H9 (cell line): ENCODE data around the gene ERO1B. TPM values are rescaled to one million over a fixed set of nuclear protein-coding genes. Genes with fewer than 3 reads are reported as not detected.

Experiments
- DNase-seq: peaks from one replicate; pipeline ENCODE4 v3.0.0-alpha.2; 2017
- H2AFZ ChIP-seq: one replicate; pipeline ENCODE4 v1.6.1; 2013; ENCODE audit warnings: mild to moderate bottlenecking, low read length, control low read depth, moderate library complexity
- H2AK5ac ChIP-seq: 2 replicates; pipeline ENCODE4 v1.6.1; 2013; ENCODE audit warnings: low read length, control low read depth, mixed read lengths; ENCODE audit not compliant: insufficient read length
- H2BK120ac ChIP-seq: one replicate; pipeline ENCODE4 v1.6.1; 2013; ENCODE audit warnings: low read depth, mild to moderate bottlenecking, low read length, control low read depth, inconsistent platforms; ENCODE audit not compliant: poor library complexity, severe bottlenecking
- H2BK12ac ChIP-seq: 2 replicates; pipeline ENCODE4 v1.6.1; 2013; ENCODE audit warnings: low read length, control low read depth, mixed read lengths, low read depth; ENCODE audit not compliant: insufficient read length
- H2BK15ac ChIP-seq: 2 replicates; pipeline ENCODE4 v1.6.1; 2013; ENCODE audit warnings: low read depth, low read length, control low read depth
- H2BK20ac ChIP-seq: one replicate; pipeline ENCODE4 v1.6.1; 2013; ENCODE audit warnings: low read depth, mild to moderate bottlenecking, low read length, control low read depth, inconsistent platforms; ENCODE audit not compliant: poor library complexity, severe bottlenecking
- H2BK5ac ChIP-seq: 2 replicates; pipeline ENCODE4 v1.6.1; 2013; ENCODE audit warnings: low read length, control low read depth, mixed read lengths; ENCODE audit not compliant: insufficient read length
- H3K14ac ChIP-seq: 2 replicates; pipeline ENCODE4 v1.6.1; 2013; ENCODE audit warnings: low read length, control low read depth; ENCODE audit not compliant: insufficient read depth
- H3K18ac ChIP-seq: 2 replicates; pipeline ENCODE4 v1.6.1; 2013; ENCODE audit warnings: low read depth, mild to moderate bottlenecking, mixed read lengths, low read length, control low read depth; ENCODE audit not compliant: insufficient read length
- H3K23ac ChIP-seq: 2 replicates; pipeline ENCODE4 v1.6.1; 2013; ENCODE audit warnings: low read length, control low read depth, mixed read lengths, low read depth; ENCODE audit not compliant: insufficient read length
- H3K23me2 ChIP-seq: 2 replicates; pipeline ENCODE4 v1.6.1; 2013; ENCODE audit warnings: low read depth, mild to moderate bottlenecking, mixed read lengths, low read length, control low read depth; ENCODE audit not compliant: insufficient read length, poor library complexity, severe bottlenecking
- H3K27ac ChIP-seq: 2 replicates; pipeline ENCODE4 v1.5.1; 2013; ENCODE audit warnings: low read length, control low read depth, mixed read lengths, low read depth; ENCODE audit not compliant: insufficient read length
- H3K27me3 ChIP-seq: 2 replicates; pipeline ENCODE4 v1.6.1; 2013; ENCODE audit warnings: low read length, control low read depth, inconsistent platforms; ENCODE audit not compliant: insufficient read depth
- H3K4ac ChIP-seq: 2 replicates; pipeline ENCODE4 v1.6.1; 2013; ENCODE audit warnings: low read depth, mild to moderate bottlenecking, control low read depth, inconsistent platforms, low read length, moderate library complexity
- H3K4me1 ChIP-seq: 2 replicates; pipeline ENCODE4 v1.6.1; 2013; ENCODE audit warnings: low read length, control low read depth, inconsistent platforms; ENCODE audit not compliant: insufficient read depth
- H3K4me2 ChIP-seq: 2 replicates; pipeline ENCODE4 v1.6.1; 2013; ENCODE audit warnings: low read length, control low read depth, mixed read lengths; ENCODE audit not compliant: insufficient read length, insufficient read depth
- H3K56ac ChIP-seq: 2 replicates; pipeline ENCODE4 v1.6.1; 2013; ENCODE audit warnings: low read depth, mild to moderate bottlenecking, mixed read lengths, low read length, control low read depth; ENCODE audit not compliant: insufficient read length
- H3K79me1 ChIP-seq: 2 replicates; pipeline ENCODE4 v1.6.1; 2013; ENCODE audit warnings: low read depth, mild to moderate bottlenecking, moderate library complexity, low read length, control low read depth, inconsistent platforms; ENCODE audit not compliant: insufficient read depth, poor library complexity, severe bottlenecking
- H3K79me2 ChIP-seq: 2 replicates; pipeline ENCODE4 v1.6.1; 2013; ENCODE audit warnings: low read length, control low read depth, inconsistent platforms; ENCODE audit not compliant: insufficient read depth
- H3K9ac ChIP-seq: 2 replicates; pipeline ENCODE4 v1.6.1; 2013; ENCODE audit warnings: low read length, control low read depth, mixed read lengths; ENCODE audit not compliant: insufficient read length; ENCODE audit errors: extremely low read depth
- H3K9me3 ChIP-seq: one replicate; pipeline ENCODE4 v1.6.1; 2013; ENCODE audit warnings: low read depth, low read length, inconsistent platforms; ENCODE audit not compliant: control insufficient read depth
- H3T11ph ChIP-seq: one replicate; pipeline ENCODE4 v1.6.1; 2013; ENCODE audit warnings: mild to moderate bottlenecking, low read length, control low read depth, inconsistent platforms
- H4K20me1 ChIP-seq: one replicate; pipeline ENCODE4 v1.6.1; 2013; ENCODE audit not compliant: control insufficient read depth, insufficient read length, insufficient read depth
- H4K5ac ChIP-seq: 2 replicates; pipeline ENCODE4 v1.6.1; 2013; ENCODE audit warnings: low read depth, mild to moderate bottlenecking, mixed read lengths, low read length, control low read depth; ENCODE audit not compliant: insufficient read length
- H4K8ac ChIP-seq: replicated peaks from 2 replicates; pipeline ENCODE4 v1.6.1; 2013; ENCODE audit warnings: low read length, control low read depth, mixed read lengths, low read depth; ENCODE audit not compliant: insufficient read length
- H4K91ac ChIP-seq: 2 replicates; pipeline ENCODE4 v1.6.1; 2013; ENCODE audit warnings: low read depth, mild to moderate bottlenecking, moderate library complexity, mixed read lengths, low read length, control low read depth; ENCODE audit not compliant: insufficient read length
- H3K27ac Mint-ChIP-seq, 3 experiments: 2 replicates in 2 of 3; 3 replicates in 1 of 3; pipeline ENCODE4 v1.8.0; 2020 to 2021; ENCODE audit warnings: mixed read lengths in 3 of 3, mild to moderate bottlenecking in 1 of 3, moderate library complexity in 1 of 3
- H3K27me3 Mint-ChIP-seq: 2 replicates; pipeline ENCODE4 v1.8.0; 2021; ENCODE audit warnings: low read depth, mild to moderate bottlenecking, moderate library complexity, mixed read lengths
- H3K36me3 Mint-ChIP-seq, 3 experiments: 2 replicates in 2 of 3; 3 replicates in 1 of 3; pipeline ENCODE4 v1.8.0; 2020 to 2021; ENCODE audit warnings: low read depth in 3 of 3, mixed read lengths in 3 of 3; ENCODE audit not compliant: insufficient read depth in 1 of 3
- H3K4me1 Mint-ChIP-seq, 2 experiments: 2 replicates each; pipeline ENCODE4 v1.8.0; 2020; ENCODE audit warnings: mixed read lengths in 2 of 2
- H3K4me3 Mint-ChIP-seq, 2 experiments: 2 replicates in 1 of 2; 3 replicates in 1 of 2; pipeline ENCODE4 v1.8.0; 2020 to 2021; ENCODE audit warnings: mild to moderate bottlenecking in 2 of 2, mixed read lengths in 2 of 2, moderate library complexity in 1 of 2
- H3K9me3 Mint-ChIP-seq, 2 experiments: 2 replicates in 1 of 2; 3 replicates in 1 of 2; pipeline ENCODE4 v1.8.0; 2020; ENCODE audit warnings: mild to moderate bottlenecking in 2 of 2, mixed read lengths in 2 of 2, moderate library complexity in 1 of 2
- CTCF ChIP-seq: fragments of 200-600 bp; sonication (generic); conservative IDR thresholded peaks from 3 replicates; pipeline ENCODE4 v1.8.0; 2021; ENCODE audit warnings: antibody characterized with exemption, mild to moderate bottlenecking
- WGBS: extraction: QIAGEN DNeasy Blood & Tissue Kit; methylation state at CpG from one replicate; pipeline ENCODE4 v1.1.7; 2013; ENCODE audit warnings: missing lambda C conversion rate, low lambda C conversion rate, mixed read lengths; ENCODE audit not compliant: insufficient read length; ENCODE audit errors: extremely low coverage; 5-methylcytosine and 5-hydroxymethylcytosine counted together
- total RNA-seq: library from RNA; stranded (reverse); gene quantifications from 2 replicates; pipeline ENCODE4 v1.2.1, GENCODE V29; 2021

The ERO1B gene
- total RNA-seq, 1 experiment from 2014 or later, result 1.5 TPM

- H2BK120ac ChIP-seq, result no peak overlapping the region
- no peak overlapping the region for H3K4ac ChIP-seq
- TF ChIP-seq CTCF, result no peak
- H4K8ac ChIP-seq, result no peak overlapping the region
- H3K27ac Mint-ChIP-seq, result peak overlapping the region in 1 of 3 experiments; percentile 9; a peak in 4 of 7 replicates
- H4K20me1 ChIP-seq, result no peaks in the 10 kb centered on the region
- no peak overlapping the region for H2AFZ ChIP-seq
- no peaks in the 10 kb centered on the region for H3K79me2 ChIP-seq
- H3T11ph ChIP-seq, result no peak overlapping the region
- H3K4me2 ChIP-seq, result no peak overlapping the region
- H3K23ac ChIP-seq, result no peak overlapping the region
- no peaks in the 10 kb centered on the region for H3K9me3 ChIP-seq
- H2BK12ac ChIP-seq, result no peak overlapping the region
- peaks cover 17 to 18% of the 10 kb centered on the region in 2 experiments; a peak in 4 of 5 replicates for H3K9me3 Mint-ChIP-seq
- no peak overlapping the region for H3K18ac ChIP-seq
- peaks cover 15 to 28% (median 17%) of the 10 kb centered on the region in 3 experiments for H3K36me3 Mint-ChIP-seq
- no peak overlapping the region for H3K27ac ChIP-seq
- no peak overlapping the region for H2BK15ac ChIP-seq
- no peak overlapping the region for H4K5ac ChIP-seq
- no peaks in the 10 kb centered on the region for H3K27me3 ChIP-seq
- no peak overlapping the region for H2BK20ac ChIP-seq
- no peaks in the 10 kb centered on the region; the same call in 1 of the 2 replicates for H3K27me3 Mint-ChIP-seq
- no peak overlapping the region for H3K56ac ChIP-seq
- WGBS, result no CpG with 5 or more reads among the region's 4 CpGs
- H3K14ac ChIP-seq, result no peak overlapping the region
- H3K4me3 Mint-ChIP-seq, result no peak overlapping the region
- no peaks in the 10 kb centered on the region for H3K23me2 ChIP-seq
- no peaks in the 10 kb centered on the region for H3K79me1 ChIP-seq
- peaks cover 10 to 13% of the 10 kb centered on the region in 2 experiments for H3K4me1 Mint-ChIP-seq
- no peak overlapping the region for H4K91ac ChIP-seq
- no peak overlapping the region for H3K9ac ChIP-seq
- H2BK5ac ChIP-seq, result no peak overlapping the region
- DNase-seq, result peak; percentile 42
- H2AK5ac ChIP-seq, result no peak overlapping the region
- no peaks in the 10 kb centered on the region for H3K4me1 ChIP-seq
These were observed 75.2 kb downstream of the ERO1B start for GRCh38 chr1:236206548-236206947.
